GM21619 (cell line): ENCODE data around the gene DUSP3.
"Not testable (repeated sequence)": the region's sequence is repeated elsewhere in the genome, so short reads cannot be mapped to it uniquely, and the experiment has no call there.

Experiments used
- ATAC-seq: cut with Tn5 transposase; IDR thresholded peaks from one replicate; pipeline ENCODE4 v1.9.1; 2021; ENCODE audit not compliant: unreplicated experiment

DUSP3 gene

GRCh38 chr17:43801844-43802243, 23.1 kb upstream of the DUSP3 start:
- ATAC-seq = no peak

GRCh38 chr17:43800736-43801135, 22.0 kb upstream of the DUSP3 start:
- no peak for ATAC-seq

- ATAC-seq = no peak
These were observed 20.3 kb upstream of the DUSP3 start for GRCh38 chr17:43799047-43799446.

- ATAC-seq = not testable (repeated sequence)
These were observed 19.2 kb upstream of the DUSP3 start for GRCh38 chr17:43798024-43798423.

DNA sequence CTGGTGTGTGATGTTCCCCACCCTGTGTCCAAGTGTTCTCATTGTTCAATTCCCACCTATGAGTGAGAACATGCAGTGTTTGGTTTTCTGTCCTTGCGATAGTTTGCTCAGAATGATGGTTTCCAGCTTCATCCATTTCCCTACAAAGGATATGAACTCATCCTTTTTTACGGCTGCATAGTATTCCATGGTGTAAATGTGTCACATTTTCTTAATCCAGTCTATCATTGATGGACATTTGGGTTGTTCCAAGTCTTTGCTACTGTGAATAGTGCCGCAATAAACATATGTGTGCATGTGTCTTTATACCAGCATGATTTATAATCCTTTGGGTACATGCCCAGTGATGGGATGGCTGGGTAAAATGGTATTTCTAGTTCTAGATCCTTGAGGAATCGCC, 13.9 kb upstream of the DUSP3 start:
- not testable (repeated sequence) for ATAC-seq

- no peak for ATAC-seq
These were observed 12.8 kb upstream of the DUSP3 start for GRCh38 chr17:43791589-43791988.

DNA sequence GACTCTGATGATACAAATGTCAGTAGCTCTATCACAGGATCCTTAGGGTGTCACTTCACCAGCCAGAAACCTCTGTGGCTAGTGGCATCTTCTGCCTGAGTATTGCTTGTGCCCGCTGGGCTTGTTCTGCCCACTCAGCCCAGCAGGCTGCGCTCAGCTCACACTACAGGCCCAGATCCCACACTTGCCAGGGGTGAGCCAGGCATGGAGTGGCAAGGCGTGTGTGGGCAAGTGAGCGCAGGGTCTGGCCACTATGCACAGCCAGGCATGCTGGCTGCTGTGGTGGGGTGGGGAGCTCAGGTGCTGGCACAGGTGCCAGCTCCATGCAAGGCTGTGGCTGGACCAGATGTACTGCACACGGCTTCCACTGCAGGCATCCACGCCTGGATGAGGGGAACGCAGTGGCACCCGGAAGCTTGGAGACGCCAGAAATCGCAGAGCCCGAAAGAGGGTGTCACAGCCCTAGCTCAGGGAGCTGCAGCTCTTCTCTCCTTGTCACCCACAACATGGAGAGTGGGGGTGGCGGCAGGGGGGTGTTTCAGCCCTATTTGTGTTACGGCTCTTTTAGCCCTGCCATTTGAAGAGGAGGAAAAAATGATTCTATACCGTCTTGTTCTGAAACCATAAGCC, 11.6 kb upstream of the DUSP3 start:
- no peak for ATAC-seq

GRCh38 chr17:43789482-43789881, 10.7 kb upstream of the DUSP3 start:
- ATAC-seq = no peak

DNA sequence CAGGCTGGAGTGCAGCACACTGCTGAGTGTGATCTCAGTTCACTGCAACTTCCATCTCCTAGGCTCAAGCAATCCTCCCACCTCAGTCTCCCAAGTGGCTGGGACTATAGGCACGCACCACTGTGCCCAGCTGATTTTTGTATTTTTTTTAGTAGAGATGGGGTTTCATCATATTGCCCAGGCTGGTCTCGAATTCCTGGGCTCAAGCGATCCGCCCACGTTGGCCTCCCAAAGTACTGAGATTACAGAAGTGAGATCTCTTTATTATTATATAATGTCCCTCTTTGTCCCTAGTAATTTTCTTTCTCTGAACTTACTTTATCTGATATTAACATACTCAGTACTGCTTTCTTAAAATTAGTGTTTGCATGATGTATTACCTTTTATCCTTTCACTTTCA, 9.8 kb upstream of the DUSP3 start:
- ATAC-seq = no peak

DNA sequence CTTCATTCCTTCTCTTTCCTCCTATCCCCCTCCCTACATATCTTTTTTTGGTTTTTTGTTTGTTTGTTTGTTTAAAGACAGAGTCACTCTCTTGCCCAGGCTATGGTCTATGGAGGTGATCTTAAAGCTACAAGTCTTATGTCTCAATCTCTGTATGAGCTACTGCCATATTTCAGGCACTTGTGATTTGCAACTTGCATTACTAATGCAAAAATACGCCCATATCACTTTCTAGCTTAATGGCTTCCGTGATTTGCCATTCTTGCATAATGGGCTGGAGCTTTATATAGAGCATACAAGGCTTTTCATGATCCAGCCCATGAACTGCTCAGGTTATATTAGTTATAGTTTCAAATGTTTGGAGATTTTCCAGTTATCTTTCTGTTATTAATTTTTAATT, 9.0 kb upstream of the DUSP3 start:
- ATAC-seq = no peak

DNA sequence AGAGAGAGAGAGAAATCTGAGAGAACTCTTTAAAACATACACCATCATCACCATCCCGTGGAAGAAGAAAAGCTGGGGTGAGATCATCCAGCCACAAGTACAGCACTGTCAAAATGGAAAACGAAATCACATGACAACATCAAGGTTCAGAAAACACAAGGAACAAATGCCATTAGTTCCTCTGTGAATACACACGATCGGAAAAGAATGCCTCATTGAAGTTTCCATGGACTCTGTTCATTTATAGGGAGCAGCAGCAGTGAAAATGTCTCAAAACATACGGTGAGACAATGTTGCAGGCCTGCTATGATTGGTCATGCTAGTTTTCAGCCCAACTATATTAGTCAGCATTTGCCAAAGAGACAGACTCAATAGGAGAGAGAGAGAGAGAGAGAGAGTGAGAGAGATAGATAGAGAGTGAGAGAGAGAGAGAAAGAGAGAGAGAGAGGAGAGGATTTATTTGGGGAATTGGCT, 5.9 kb upstream of the DUSP3 start:
- no peak for ATAC-seq

DNA sequence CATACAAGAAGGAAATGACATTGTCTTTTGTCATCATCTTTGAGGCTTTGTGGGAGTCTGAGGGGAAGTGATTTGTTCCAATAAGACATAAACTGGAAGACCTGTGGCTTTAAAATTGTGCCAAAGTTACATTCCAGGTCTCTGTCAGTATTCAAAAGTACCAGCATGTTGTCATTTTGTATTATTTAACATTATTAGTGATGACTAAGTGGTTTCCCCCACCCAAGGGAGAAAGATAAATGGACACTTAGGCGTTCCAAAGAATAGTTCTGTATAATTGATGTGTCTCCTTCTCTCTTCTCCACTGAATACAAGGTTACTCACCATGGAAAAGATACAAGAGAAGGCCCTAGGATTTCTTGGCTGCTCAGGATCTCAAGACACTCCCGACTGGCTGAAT, 5.3 kb upstream of the DUSP3 start:
- no peak for ATAC-seq

- ATAC-seq = no peak
These were observed 4.3 kb upstream of the DUSP3 start for GRCh38 chr17:43782913-43783680.

DNA sequence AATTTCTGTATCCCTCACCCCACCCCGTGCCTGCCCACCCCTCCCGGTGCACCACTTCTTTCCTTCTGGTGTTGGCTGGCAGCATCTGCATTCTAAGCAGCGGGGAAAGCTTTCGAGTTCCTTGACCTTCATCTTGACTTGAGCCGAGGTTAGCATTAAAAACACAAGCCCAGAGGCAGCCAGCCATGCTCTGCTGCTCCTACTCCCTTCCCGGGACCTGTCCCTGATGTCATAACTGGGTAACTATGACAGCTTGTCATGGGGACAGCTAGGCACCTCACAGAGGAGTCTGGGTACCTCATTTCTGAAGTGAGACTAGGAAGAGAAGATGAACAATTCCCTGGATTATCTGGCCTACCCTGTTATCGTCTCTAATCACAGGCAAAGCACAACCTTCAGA, 1.4 kb upstream of the DUSP3 start, which contains the start of gene CFAP97D1:
Gene CFAP97D1, plus strand, starts transcription at position 301 of the 400 bp plus-strand sequence. Its CDS starts 28 bp downstream, at position 329.
- ATAC-seq = no peak

- ATAC-seq = peak; percentile 10
These were observed 658 bp upstream of the DUSP3 start for GRCh38 chr17:43779145-43780125.

- no peak for ATAC-seq
These were observed 4.2 kb downstream of the DUSP3 start for GRCh38 chr17:43774304-43775250.

DNA sequence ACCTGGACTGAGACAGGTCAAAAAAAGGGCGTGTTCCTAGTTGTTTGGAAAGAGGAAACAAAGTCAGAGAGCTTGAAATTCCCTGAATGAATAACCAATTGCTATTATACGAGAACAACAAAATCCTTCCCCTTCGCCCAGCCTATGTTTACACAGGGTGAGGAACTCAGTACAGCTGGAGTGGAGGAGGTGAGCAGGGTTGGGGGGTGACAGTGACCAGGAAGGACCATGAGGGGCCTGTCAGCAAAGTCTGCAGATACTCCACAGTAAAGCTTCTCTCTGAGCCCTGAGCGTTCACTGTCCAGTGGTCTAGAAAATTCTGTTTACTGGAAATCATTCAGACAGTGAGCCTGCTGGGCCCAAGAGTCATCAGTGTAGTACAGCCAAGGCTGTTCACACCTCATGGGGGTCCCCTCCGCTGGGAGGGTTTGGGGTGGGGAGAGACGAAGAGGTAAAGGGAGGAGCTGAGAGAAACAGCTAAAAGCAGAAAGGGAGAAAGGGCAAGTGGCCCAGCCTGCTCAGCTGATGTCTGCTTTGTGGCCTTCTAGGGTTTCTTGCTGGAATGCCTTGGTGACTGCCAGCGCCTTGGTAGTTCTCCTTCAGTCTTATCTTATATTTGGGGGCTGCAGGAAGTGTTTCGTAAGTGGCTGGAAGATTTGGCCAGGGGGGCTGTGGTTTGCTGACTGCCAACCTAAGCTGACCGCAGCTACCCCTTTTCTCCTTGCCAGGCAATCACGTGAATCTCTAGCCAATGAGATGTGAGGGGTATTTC, 5.7 kb downstream of the DUSP3 start:
- ATAC-seq = no peak

- ATAC-seq = no peak
These were observed 7.3 kb downstream of the DUSP3 start for GRCh38 chr17:43771463-43771862.

GRCh38 chr17:43770957-43771356, 7.8 kb downstream of the DUSP3 start:
- ATAC-seq = no peak
